Esophagus squamous epithelium (tissue), 4 donors: Measurements from ENCODE around the gene COBLL1.

Experiments
- POLR2A ChIP-seq, 4 donors: fragments of 450-650 bp; IDR thresholded peaks; one replicate each; pipeline ENCODE4 v1.6.1; 2017; ENCODE audit warnings: antibody characterized with exemption in 4 of 4, mild to moderate bottlenecking in 4 of 4, moderate library complexity in 3 of 4
- TF ChIP-seq, protein P1 (sequence below), 6 experiments: fragments of 450-650 bp in 4 of 6; fragments of 200-600 bp in 2 of 6; sonication (generic) in 2 of 6; IDR thresholded peaks; one replicate each; pipeline ENCODE4 v1.5.1; 2016 to 2019; ENCODE audit warnings: antibody characterized with exemption in 6 of 6, mild to moderate bottlenecking in 4 of 6, moderate library complexity in 4 of 6

- TF ChIP-seq, protein P1, sequence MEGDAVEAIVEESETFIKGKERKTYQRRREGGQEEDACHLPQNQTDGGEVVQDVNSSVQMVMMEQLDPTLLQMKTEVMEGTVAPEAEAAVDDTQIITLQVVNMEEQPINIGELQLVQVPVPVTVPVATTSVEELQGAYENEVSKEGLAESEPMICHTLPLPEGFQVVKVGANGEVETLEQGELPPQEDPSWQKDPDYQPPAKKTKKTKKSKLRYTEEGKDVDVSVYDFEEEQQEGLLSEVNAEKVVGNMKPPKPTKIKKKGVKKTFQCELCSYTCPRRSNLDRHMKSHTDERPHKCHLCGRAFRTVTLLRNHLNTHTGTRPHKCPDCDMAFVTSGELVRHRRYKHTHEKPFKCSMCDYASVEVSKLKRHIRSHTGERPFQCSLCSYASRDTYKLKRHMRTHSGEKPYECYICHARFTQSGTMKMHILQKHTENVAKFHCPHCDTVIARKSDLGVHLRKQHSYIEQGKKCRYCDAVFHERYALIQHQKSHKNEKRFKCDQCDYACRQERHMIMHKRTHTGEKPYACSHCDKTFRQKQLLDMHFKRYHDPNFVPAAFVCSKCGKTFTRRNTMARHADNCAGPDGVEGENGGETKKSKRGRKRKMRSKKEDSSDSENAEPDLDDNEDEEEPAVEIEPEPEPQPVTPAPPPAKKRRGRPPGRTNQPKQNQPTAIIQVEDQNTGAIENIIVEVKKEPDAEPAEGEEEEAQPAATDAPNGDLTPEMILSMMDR (IDR thresholded peaks at IDR 0.05) = no peak
- no peak for TF ChIP-seq POLR2A (IDR thresholded peaks at IDR 0.05)
Measured at GRCh38 chr2:164662868-164663631, 178.6 kb downstream of the COBLL1 start.
